GM12874 (cell line): Measurements from ENCODE around the gene SLC12A6.

Experiments
- TF ChIP-seq, protein P1 (sequence below): IDR thresholded peaks from 2 replicates; pipeline ENCODE4 v1.5.1; 2011; ENCODE audit warnings: low read depth, mild to moderate bottlenecking, control low read depth, low read length, moderate library complexity; ENCODE audit not compliant: insufficient read depth

SLC12A6 gene

DNA sequence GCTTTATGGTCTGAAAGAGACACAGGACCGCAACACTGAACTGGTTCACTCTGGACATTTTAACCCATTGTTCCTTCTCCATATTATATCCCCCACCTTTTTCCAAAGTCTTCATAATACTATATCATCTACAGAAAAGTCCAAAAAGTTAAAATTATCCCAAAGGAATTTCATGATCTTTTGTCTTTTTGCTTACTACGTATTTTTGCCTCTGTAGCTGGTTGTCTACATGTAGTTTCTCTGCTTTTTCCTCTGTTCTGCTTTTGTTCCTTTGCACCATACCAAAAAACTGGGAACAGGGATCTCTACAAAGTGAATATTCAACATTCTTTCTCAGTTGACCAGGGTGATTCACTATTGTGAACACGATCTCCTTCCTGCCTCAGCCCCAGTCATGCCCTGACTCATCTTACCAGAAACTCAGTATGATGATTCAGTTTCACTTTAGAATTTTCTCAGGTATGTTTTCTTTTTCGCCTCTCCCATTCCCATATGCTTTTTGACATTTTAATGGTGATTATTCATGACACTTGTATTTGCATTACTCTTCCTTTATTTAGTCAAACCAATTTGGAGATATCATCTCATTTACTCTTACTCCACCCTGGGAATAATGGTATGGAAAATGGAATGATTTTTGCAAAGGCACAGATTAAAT lies 98.3 kb downstream of the SLC12A6 start:
- TF ChIP-seq, protein P1, sequence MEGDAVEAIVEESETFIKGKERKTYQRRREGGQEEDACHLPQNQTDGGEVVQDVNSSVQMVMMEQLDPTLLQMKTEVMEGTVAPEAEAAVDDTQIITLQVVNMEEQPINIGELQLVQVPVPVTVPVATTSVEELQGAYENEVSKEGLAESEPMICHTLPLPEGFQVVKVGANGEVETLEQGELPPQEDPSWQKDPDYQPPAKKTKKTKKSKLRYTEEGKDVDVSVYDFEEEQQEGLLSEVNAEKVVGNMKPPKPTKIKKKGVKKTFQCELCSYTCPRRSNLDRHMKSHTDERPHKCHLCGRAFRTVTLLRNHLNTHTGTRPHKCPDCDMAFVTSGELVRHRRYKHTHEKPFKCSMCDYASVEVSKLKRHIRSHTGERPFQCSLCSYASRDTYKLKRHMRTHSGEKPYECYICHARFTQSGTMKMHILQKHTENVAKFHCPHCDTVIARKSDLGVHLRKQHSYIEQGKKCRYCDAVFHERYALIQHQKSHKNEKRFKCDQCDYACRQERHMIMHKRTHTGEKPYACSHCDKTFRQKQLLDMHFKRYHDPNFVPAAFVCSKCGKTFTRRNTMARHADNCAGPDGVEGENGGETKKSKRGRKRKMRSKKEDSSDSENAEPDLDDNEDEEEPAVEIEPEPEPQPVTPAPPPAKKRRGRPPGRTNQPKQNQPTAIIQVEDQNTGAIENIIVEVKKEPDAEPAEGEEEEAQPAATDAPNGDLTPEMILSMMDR = no peak

DNA sequence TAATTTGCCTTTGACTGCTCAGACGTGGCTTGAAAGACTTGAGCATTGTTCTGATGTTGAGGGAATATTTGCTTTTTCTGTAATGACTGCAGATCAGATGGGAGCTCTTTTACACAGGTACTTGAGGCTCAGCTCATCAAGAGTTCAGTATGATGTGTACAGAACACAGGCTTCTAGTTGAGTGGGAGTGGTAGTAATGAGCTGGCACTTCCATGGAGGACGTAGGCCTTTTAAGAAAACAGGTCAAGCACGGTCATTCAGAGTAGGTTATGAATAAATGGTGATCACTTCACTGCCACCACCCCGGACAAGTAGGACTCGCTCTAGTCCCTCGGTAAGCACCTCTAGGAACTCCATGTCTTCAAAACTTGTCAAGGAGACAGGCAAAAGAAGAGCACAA lies 104.0 kb downstream of the SLC12A6 start:
- TF ChIP-seq, protein P1 = no peak

DNA sequence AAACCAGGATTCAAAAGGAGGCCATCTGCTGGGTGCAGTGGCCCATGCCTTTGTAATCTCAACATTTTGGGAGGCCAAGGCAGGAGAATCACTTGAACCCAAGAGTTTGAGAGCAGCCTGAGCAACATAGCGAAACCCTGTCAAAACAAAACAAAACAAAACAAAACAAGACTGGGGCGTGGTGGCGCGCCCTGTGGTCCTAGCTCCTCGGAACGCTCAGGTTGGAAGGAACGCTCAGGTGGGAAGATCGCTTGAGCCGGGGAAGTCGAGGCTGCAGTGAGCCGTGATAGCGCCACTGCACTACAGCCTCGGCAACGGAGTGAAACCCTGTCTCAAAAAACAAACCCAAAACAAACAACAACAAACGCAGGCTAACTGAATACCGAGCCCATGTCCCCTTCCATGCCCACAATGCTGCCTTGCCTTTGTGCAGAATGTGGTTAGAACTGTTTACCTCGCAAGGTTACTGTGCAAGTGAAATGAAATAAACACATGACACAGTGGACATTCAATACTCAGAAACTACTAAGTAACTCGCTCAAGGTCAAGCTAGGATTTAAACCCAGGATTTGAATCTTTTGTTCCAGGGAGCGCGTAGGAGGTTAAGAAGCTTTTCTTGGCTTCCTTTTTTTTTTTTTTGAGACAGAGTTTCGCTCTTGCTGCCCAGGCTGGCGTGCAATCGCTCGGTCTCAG lies 113.5 kb downstream of the SLC12A6 start:
- TF ChIP-seq, protein P1 = no peak

DNA sequence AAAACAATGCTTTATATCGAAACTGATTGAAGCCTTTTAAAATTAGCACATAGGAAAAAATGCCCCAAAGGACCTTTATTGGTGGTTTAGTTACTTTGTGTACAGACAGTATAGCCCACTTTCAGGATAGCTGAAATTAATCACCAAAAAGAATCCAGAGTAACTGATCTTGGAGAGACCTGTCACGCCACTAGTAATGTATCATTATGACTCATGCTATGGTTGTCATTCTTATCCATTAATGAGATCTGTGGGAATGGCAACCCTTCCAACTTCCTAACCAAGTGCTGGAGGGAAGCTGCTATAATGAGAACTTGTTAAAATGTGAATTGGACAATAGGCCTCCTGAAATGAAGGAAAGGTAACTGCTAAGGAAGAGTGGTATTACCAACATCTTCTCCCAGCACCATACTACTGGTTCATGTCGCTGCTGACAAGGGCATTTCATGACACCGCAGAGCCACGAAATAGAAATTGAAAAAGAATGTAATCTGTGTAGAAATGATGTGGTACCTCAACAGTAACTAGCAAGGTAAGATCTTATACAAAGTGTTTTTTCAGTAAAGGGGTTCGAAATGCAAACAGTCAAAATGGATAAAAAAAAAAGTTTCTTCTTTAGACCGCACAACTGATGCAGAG lies 119.9 kb downstream of the SLC12A6 start:
- TF ChIP-seq, protein P1 = no peak

DNA sequence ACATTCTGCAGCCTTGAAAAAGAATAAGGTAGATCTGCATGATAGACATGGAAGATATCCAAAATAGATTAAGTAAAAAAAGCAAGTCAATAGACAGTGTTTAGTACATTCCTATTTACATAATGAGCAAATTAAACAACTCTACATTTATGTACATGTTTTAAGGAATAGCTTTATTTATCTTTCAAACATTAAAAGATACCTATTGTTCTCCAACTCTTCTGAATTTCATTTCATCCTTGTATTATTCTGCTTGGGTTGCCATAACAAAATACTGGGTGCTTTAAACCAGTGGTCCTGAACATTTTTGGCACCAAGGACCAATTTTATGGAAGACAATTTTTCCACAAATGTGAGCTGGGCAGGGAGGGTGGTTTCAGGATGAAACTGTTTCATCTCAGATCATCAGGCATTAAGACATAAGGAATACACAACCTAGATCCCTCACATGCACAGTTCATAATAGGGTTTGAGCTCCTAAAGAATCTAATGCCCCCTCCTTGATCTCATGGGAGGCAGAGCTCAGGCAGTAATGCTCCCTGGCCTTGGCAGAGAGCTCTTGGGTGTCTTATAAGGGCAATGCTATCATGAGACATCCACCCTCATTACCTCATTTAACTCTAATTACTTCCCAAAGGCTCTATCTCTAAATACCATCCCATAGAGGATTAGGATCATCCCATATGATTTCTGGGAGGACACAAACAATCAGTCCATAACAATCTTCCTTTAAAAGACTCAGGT lies 120.9 kb downstream of the SLC12A6 start:
- TF ChIP-seq, protein P1 = no peak

DNA sequence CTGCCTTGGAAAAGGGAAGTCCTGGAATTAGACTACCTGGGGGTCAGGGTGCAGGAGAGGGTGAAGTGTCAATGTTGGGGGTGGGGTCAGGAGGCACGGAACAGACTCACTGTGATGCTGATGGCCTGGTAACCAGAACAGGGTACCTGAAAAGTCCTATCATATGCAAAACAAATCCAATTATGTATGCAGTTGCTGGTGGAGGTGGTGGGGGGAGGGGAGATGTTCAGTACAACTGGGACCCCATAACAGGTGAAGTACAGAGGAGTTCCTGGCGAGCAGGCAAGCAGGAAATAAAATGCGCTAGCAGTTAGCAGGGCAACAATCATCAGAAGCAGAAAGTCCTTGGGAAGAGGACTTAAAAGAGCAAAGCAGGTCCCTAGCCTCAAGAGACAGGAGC lies 123.4 kb downstream of the SLC12A6 start:
- TF ChIP-seq, protein P1 = no peak

DNA sequence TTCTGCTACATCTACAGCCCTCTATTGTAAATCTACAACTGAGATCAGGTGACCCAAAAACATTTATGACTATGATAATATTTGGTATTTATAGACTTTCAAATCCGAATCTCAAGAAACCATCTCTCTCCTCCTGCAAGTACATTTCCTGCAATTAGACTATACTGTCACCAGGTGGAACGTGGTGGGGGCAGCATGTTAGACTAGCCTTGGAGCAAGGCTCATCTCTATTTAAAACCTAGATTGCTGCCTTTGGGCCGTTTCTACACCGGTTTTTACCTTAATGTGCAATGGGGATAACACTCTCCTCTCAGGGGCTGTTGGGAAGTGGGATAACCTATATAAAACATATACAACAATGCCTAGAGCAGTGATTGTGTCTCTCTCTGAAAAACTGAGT lies 123.9 kb downstream of the SLC12A6 start:
- TF ChIP-seq, protein P1 = no peak
